MM.1S (cell line): ENCODE results near the gene ZBTB5.

Experiments
- CTCF ChIP-seq: fragments of 300-600 bp; sonication (generic); IDR thresholded peaks from 2 replicates; pipeline ENCODE4 v1.5.1; 2016; ENCODE audit warnings: antibody characterized with exemption, low read length, mixed read lengths
- EZH2 ChIP-seq: fragments of 300-600 bp; sonication (generic); optimal IDR thresholded peaks from 2 replicates; pipeline ENCODE3; 2017; ENCODE audit warnings: low read depth, mild to moderate bottlenecking, antibody characterized with exemption, low read length, mixed read lengths
- EZH2phosphoT487 ChIP-seq: fragments of 300-600 bp; sonication (generic); IDR thresholded peaks from 2 replicates; pipeline ENCODE4 v1.6.1; 2018; ENCODE audit warnings: antibody characterized with exemption, low read length

- TF ChIP-seq CTCF (no peak), EZH2phosphoT487 (no peak), EZH2 (no peak)
Measured at GRCh38 chr9:37476930-37477329, 11.7 kb upstream of the ZBTB5 start.
